ENCODE results near the gene QRSL1. TPM values are rescaled to one million over a fixed set of nuclear protein-coding genes. Genes with fewer than 3 reads are reported as not detected.
"Not testable (repeated sequence)": the region's sequence is repeated elsewhere in the genome, so short reads cannot be mapped to it uniquely, and the experiment has no call there.

QRSL1 gene
- total RNA-seq, 1 donor from 2014 or later: 17.2 TPM

DNA sequence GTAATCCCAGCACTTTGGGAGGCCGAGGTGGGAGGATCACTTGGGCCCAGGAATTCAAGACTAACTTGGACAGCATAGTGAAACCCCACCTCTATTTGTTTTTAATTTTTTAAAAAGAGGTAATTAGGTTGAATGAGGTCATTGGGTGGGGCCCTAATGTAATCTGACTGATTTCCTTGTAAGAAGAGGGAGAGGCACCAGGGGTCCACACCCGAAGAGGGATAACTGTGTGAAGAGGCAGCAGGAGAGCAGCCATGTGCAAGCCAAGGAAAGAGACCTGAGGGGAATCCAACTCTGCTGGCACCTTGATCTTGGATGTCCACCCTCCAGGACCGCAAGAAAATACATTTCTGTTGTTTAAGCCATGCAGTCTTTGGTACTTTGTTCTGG lies 63.4 kb downstream of the QRSL1 start:
- H3K27ac Mint-ChIP-seq: no peak overlapping the region
- H3K36me3 Mint-ChIP-seq: no peaks in the 10 kb centered on the region
- peaks cover 10% of the 10 kb centered on the region for H3K4me1 Mint-ChIP-seq
- DNase-seq (ENCODE audit: low spot score in 2 of 2, unreplicated experiment in 2 of 2): no peak
- no peak overlapping the region for H3K4me3 Mint-ChIP-seq
- no peaks in the 10 kb centered on the region for H3K9me3 Mint-ChIP-seq
- TF ChIP-seq, protein P1, sequence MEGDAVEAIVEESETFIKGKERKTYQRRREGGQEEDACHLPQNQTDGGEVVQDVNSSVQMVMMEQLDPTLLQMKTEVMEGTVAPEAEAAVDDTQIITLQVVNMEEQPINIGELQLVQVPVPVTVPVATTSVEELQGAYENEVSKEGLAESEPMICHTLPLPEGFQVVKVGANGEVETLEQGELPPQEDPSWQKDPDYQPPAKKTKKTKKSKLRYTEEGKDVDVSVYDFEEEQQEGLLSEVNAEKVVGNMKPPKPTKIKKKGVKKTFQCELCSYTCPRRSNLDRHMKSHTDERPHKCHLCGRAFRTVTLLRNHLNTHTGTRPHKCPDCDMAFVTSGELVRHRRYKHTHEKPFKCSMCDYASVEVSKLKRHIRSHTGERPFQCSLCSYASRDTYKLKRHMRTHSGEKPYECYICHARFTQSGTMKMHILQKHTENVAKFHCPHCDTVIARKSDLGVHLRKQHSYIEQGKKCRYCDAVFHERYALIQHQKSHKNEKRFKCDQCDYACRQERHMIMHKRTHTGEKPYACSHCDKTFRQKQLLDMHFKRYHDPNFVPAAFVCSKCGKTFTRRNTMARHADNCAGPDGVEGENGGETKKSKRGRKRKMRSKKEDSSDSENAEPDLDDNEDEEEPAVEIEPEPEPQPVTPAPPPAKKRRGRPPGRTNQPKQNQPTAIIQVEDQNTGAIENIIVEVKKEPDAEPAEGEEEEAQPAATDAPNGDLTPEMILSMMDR (IDR thresholded peaks at IDR 0.05; ENCODE audit: unreplicated experiment): no peak
- H3K27me3 Mint-ChIP-seq (ENCODE audit: low read depth): no peaks in the 10 kb centered on the region

DNA sequence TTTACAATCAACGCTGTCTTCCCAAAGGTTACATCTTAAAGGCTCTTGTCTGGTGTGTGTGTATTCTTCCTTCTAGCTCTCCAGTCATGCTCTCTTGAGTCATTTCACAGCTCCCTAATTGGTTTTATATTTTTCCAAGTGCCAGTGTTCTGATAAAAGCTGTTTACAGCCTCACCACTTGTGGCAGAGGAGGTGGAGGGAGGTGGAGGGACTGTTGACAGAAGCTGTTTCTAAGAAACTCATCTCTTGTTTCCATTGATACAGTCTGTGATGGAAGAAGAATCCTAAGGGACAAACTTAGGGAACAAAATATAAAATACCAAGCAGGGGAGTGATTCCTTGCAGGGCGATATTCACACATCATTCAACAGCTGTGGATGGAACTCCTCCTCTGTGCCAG lies 64.0 kb downstream of the QRSL1 start:
- Mint-ChIP-seq H3K27ac (no peak overlapping the region), H3K9me3 (no peaks in the 10 kb centered on the region), H3K27me3 (ENCODE audit: low read depth) (no peaks in the 10 kb centered on the region), H3K4me1 (peaks cover 9% of the 10 kb centered on the region), H3K4me3 (no peak overlapping the region), H3K36me3 (no peaks in the 10 kb centered on the region)
- TF ChIP-seq, protein P1 (IDR thresholded peaks at IDR 0.05; ENCODE audit: unreplicated experiment): no peak
- DNase-seq (ENCODE audit: low spot score in 2 of 2, unreplicated experiment in 2 of 2): no peak

DNA sequence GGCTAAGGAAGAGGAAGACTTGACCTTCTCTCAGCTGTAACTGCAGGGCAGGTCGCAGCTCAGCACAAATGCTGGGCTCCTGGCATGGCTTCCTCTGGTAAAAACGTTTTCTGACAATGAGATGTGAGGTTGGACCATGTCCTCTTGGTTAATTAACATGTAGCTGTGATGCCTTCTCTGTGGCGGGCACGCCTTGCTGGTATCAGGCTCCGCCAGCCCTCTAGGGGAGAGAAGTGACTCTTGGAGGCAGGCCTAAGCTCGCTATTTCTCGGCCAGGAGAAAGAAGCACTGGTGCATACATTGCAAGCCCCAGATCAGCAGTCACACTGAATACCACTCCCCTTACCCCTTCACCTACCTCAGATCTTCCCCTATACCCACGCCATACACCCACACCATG lies 65.0 kb downstream of the QRSL1 start:
- TF ChIP-seq, protein P1 (IDR thresholded peaks at IDR 0.05; ENCODE audit: unreplicated experiment): no peak
- no peaks in the 10 kb centered on the region for H3K36me3 Mint-ChIP-seq
- no peaks in the 10 kb centered on the region for H3K27me3 Mint-ChIP-seq (ENCODE audit: low read depth)
- H3K4me3 Mint-ChIP-seq: no peak overlapping the region
- DNase-seq (ENCODE audit: low spot score in 2 of 2, unreplicated experiment in 2 of 2): no peak
- H3K4me1 Mint-ChIP-seq: peaks cover 7% of the 10 kb centered on the region
- H3K9me3 Mint-ChIP-seq: no peaks in the 10 kb centered on the region
- H3K27ac Mint-ChIP-seq: no peak overlapping the region

DNA sequence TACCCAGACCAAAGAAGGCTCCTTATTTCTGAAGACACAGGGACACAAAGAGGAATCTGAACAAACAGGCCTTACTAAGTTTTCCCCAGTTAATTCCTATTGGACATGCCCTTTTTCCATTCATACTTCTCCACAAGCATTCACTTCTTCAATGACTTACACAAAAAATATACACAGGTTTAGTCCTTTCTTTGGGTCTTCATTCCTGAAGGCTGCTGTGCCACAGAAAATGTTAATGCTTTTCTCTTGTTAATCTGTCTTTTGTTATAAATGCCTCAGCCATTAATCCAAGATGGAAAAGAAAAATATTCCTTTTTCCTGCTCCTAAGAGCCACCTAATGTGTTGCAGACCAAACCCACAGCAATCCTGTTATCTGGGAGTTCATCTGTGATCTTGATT lies 71.2 kb downstream of the QRSL1 start:
- Mint-ChIP-seq H3K9me3 (peaks cover 9% of the 10 kb centered on the region), H3K4me3 (no peak overlapping the region), H3K36me3 (peaks cover 6% of the 10 kb centered on the region), H3K27ac (no peak overlapping the region), H3K4me1 (peaks cover 3% of the 10 kb centered on the region), H3K27me3 (ENCODE audit: low read depth) (no peaks in the 10 kb centered on the region)
- DNase-seq (ENCODE audit: low spot score in 2 of 2, unreplicated experiment in 2 of 2): no peak
- TF ChIP-seq, protein P1 (IDR thresholded peaks at IDR 0.05; ENCODE audit: unreplicated experiment): no peak

DNA sequence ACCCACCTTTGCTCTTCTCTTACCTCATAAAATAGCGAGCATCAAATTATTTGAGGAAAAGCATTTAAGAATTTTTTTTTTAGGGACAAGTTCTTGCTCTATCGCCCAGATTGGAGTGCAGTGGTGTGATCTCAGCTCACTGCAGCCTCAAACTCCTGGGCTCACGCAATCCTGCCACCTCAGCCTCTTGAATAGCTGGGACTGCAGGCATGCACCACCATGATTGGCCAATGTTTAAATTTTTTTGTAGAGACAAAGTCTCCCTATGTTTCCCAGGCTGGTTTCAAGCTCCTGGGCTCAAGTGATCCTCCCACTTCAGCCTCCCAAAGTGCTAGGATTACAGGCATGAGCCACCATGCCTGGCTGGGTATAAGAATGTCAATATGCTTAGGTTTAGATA lies 71.8 kb downstream of the QRSL1 start:
- not testable (repeated sequence) for H3K4me1 Mint-ChIP-seq; H3K36me3 Mint-ChIP-seq; DNase-seq (ENCODE audit: low spot score in 2 of 2, unreplicated experiment in 2 of 2); H3K27ac Mint-ChIP-seq; H3K4me3 Mint-ChIP-seq; H3K27me3 Mint-ChIP-seq (ENCODE audit: low read depth)
- peaks cover 13% of the 10 kb centered on the region for H3K9me3 Mint-ChIP-seq

DNA sequence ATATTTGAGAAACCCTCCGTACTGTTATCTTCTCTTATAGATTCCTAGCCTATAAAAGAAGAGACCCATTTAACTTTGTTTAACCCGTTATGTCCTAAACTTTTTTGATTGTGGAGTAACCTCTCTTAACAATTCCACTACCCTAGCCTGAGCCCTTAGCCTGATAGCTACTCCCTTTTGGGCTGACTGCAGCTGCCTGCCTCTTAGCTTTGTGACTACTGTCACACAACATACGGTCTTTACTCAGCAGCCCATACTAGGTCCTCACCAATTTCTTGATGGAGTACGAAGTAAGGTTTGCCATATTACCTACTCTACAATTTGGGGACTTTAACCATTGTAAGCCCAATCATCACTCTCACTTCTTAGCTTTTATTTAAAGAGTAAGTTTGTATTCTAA lies 72.7 kb downstream of the QRSL1 start:
- DNase-seq (ENCODE audit: low spot score in 2 of 2, unreplicated experiment in 2 of 2): no peak
- no peak overlapping the region for H3K4me3 Mint-ChIP-seq
- peaks cover 3% of the 10 kb centered on the region for H3K4me1 Mint-ChIP-seq
- H3K9me3 Mint-ChIP-seq: peaks cover 13% of the 10 kb centered on the region
- no peaks in the 10 kb centered on the region for H3K27me3 Mint-ChIP-seq (ENCODE audit: low read depth)
- TF ChIP-seq, protein P1 (IDR thresholded peaks at IDR 0.05; ENCODE audit: unreplicated experiment): no peak
- H3K27ac Mint-ChIP-seq: no peak overlapping the region
- peaks cover 7% of the 10 kb centered on the region for H3K36me3 Mint-ChIP-seq

All from mesothelial cell of epicardium (in vitro differentiated cells).